ENCODE results near the gene RBM43.

GRCh38 chr2:151228847-151229512, 32.7 kb downstream of the RBM43 start:
- TF ChIP-seq CTCF (IDR thresholded peaks at IDR 0.05) (no peak), POLR2A (IDR thresholded peaks at IDR 0.05) (no peak)

Data from vagina (tissue), 2 donors.